RCC 7860 (cell line): ENCODE measurements around the gene SLC25A11.
"Not testable (repeated sequence)": the region's sequence is repeated elsewhere in the genome, so short reads cannot be mapped to it uniquely, and the experiment has no call there.

Experiments
- DNase-seq: peaks from one replicate; pipeline ENCODE4 v3.0.0-alpha.2; 2015; ENCODE audit warnings: low spot score
- FAIRE-seq: peaks from 2 replicates; lab custom pipeline; 2012; peaks lifted over from hg19 to GRCh38; lab: Jason Lieb, UNC

Gene SLC25A11

GRCh38 chr17:4921320-4921719 lies 18.5 kb downstream of the SLC25A11 start:
- FAIRE-seq (no peak), DNase-seq (no peak)

GRCh38 chr17:4920351-4921048 lies 19.3 kb downstream of the SLC25A11 start:
- FAIRE-seq (no peak), DNase-seq (no peak)

DNA sequence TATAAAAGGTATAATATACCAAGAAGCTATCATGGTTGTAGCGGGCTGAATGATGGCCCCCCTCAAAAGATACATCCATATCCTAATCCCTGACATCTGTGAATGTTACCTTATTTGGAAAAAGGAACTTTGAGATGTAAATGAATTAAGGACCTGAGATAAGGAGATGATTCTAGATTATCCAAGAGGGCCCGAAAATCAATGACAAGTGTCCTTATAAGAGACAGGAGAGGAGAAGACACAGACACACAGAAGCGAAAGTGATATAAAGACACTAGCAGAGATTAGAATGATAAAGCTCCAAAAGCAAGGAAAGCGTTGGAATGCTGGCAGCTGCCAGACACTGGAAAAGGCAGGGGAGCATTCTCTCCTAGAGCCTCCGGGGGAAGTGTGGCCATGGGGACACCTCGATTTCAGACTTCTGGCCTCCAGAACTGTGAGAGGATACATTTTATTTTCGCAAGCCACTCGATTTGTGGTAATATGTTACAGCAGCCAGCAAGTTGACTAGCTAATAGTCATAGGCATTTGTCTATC lies 20.3 kb downstream of the SLC25A11 start:
- FAIRE-seq (no peak), DNase-seq (no peak)

- not testable (repeated sequence) for FAIRE-seq
Measured at GRCh38 chr17:4914551-4914950, 25.3 kb downstream of the SLC25A11 start.

GRCh38 chr17:4913994-4914393 lies 25.9 kb downstream of the SLC25A11 start:
- no peak for DNase-seq
- FAIRE-seq = no peak

More at GRCh38 chr17:4914551-4914950, 25.3 kb downstream of the SLC25A11 start:
- DNase-seq = not testable (repeated sequence)

GRCh38 chr17:4908711-4909496 lies 30.9 kb downstream of the SLC25A11 start:
- FAIRE-seq = no peak
- DNase-seq = peak; percentile 44

- no peak for FAIRE-seq
Measured at GRCh38 chr17:4908301-4908700, 31.5 kb downstream of the SLC25A11 start.

DNA sequence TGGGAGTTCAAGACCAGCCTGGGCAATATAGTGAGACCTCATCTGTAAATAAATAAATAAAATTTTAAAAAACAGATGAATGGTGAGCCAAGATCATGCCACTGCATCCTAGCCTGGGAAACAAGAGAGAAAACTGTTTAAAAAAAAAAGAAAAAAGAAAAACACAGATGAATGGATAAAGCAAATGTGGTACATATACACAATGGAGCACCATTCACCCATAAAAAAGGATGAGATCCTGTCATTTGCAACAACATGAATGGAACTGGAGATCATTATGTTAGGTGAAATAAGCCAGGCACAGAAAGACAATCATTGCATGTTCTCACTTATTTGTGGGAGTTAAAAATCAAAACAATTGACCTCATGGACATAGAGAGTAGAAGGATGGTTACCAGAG lies 33.2 kb downstream of the SLC25A11 start:
- not testable (repeated sequence) for DNase-seq, FAIRE-seq

More at GRCh38 chr17:4908301-4908700, 31.5 kb downstream of the SLC25A11 start:
- no peak for DNase-seq

DNA sequence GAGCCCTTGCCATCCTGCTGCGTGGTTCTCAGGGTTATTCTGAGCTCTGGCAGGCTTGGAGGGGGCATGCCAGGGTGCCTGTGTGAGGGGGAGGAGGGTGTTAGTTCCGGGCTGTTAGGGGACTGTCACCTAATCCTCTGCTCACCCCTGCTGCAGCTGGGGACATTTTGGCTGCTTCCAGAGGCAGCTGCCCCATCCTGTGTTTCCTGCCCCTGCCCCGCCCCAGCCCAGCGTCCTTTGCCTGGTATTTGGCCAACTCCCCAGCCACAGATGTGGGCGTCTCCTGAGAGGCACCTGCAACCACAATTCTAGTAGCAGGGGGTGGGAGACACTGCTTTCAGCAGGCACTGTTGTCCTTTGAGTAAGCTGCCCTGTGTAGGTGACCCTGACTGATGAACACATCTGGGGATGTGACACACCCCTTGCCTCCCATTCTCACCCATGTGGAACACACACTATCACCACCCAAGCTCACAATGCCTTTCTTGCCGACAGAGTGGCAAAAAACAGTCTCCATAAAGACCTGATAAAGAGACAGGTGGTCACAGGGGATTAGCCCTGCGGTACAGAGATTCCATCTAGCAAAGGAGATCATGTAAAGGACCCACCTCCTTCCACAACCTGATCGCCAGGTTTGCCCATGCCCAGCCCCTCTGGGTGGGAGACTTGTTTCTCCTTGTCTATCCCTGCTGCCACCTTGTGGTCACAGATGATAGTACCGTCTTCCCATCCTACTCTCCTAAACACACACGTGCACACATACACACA lies 36.6 kb downstream of the SLC25A11 start, which contains the start of gene CHRNE:
Gene CHRNE (minus strand): TSS at position 48 of the 768 bp plus-strand sequence. CDS start 35 bp downstream, at position 13.
- no peak for FAIRE-seq
- peak; percentile 44 for DNase-seq

DNA sequence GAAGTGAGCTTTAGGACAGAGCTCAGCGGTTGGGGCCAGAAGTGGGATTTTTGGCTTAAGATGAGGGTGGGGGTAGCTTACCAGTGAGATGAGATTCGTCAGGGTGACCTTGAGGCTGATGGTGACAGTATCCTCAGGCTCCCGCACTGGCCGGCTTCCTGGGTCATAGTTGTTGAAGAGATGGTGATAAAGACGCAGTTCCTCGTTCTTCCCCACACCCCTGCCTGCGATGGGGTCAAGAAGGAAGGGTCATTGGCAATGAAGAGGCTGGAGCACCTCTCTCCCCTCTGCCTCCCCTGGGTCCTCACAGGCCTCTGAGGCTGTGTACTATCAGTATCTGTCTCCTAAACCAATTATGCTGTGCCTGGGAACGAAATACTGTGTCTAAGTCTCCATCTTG lies 37.3 kb downstream of the SLC25A11 start:
- no peak for DNase-seq
- no peak for FAIRE-seq

- DNase-seq (no peak), FAIRE-seq (no peak)
Measured at GRCh38 chr17:4901648-4902344, 38.0 kb downstream of the SLC25A11 start.

DNA sequence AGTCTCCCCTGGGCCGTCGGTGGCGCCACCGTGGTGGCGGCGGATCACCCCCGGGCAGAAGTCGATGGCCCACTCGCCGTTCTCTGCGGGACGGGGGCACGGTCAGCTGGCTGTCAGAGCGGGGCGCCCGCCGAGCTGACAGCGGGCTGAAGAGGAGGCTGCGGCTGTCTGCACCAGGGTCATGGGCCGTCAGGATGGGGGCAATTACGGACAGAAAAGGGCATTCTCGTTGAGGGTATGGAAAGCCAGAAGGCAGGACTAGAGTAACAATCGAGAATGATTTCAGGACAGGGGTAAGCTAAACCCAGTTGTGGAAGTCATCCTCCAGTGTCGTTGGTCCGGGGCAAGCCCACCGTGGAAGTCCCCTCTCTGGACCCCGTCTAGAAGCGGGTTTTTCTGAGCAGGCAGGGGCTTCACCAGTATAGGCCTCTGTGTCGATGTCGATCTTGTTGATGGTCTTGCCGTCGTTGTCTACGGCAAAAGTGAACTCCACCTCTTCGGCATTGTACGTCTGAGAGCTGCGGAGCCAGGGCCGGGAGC lies 38.7 kb downstream of the SLC25A11 start:
- no peak for FAIRE-seq
- no peak for DNase-seq

DNA sequence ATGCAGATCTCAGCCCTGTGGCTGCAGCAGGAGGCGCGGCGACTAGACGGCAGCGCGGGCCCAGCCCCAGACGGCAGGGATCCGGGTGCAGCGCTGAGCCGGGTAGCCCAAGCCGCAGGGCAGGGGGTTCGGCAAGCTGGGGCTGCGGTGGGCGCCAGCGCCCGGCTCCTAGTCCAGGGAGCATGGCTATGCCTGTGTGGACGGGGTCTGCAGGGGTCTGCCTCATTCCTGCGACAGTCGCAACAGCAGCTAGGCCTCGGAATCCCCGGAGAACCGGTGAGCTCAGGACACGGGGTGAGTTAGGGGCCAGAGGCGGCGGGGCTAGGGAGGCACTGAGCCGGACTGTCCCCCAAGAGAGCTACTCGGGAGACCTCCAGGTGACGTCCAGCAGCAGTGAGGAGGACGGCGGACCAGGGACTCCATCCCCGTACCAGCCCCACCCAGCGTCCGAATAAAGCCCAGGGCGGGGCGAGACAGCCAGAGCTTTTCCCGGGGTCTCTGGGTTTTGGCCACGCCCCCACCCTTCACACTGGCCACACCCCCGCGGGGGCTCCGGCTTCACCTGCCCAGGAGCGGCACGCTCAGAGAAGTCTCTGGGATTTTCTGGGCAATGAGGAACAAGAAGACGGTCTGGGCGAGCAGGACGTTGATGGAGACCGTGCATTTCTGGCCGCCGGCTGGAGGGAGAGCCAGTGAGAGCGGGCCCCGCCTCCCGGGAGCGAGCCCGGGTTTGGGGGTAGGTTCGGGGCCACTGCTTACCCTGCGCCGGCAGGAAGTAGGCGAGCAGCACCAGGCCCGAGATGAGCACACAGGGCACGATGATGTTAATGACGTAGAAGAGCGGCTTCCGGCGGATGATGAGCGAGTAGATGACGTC lies 39.4 kb downstream of the SLC25A11 start:
- no peak for FAIRE-seq
- no peak for DNase-seq

GRCh38 chr17:4899341-4900230 lies 40.3 kb downstream of the SLC25A11 start, which contains the start of gene C17orf107:
C17orf107 (plus strand) TSS chr17:4899536; CDS start chr17:4899763, 227 bp downstream.
- DNase-seq = no peak
- FAIRE-seq = no peak

GRCh38 chr17:4898927-4899326 lies 40.9 kb downstream of the SLC25A11 start:
- no peak for FAIRE-seq
- no peak for DNase-seq

DNA sequence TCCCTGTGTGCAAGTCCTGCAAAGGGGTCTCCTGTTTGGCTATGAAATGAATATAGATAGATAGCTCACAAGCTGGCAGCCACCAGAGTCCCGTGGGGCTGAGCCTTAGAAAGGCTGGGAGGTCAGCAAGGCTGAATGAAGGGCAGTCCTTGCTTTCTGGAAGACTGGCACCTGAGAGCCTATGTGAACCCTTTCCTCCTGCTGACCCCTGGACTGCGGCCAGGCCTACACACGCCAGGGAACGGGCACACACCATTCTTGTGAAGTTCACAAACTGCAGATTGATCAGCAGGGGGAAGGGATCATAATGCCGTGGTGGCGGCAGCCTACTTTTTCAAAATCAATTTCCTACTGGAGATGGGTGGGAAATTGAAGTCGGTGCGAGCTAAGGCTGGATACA lies 41.5 kb downstream of the SLC25A11 start:
- no peak for DNase-seq

GRCh38 chr17:4897785-4898184 lies 42.1 kb downstream of the SLC25A11 start:
- DNase-seq = no peak
- FAIRE-seq = no peak

More for the DNA sequence above, 41.5 kb downstream of the SLC25A11 start:
- FAIRE-seq = no peak

GRCh38 chr17:4897198-4897687 lies 42.6 kb downstream of the SLC25A11 start:
- DNase-seq (no peak), FAIRE-seq (no peak)
